SKM-1 (cell line): Measurements from ENCODE around the gene MAP2K7.
"Not testable (repeated sequence)": the region's sequence is repeated elsewhere in the genome, so short reads cannot be mapped to it uniquely, and the experiment has no call there.

Experiments
- DNase-seq: peaks from one replicate; lab custom pipeline; 2025; ENCODE audit not compliant: unreplicated experiment; lab: John Stamatoyannopoulos, UW

Gene MAP2K7

GRCh38 chr19:7928741-7929701, 25.3 kb downstream of the MAP2K7 start:
- no peak for DNase-seq

- not testable (repeated sequence) for DNase-seq
Measured at GRCh38 chr19:7930030-7930429, 26.4 kb downstream of the MAP2K7 start.

- no peak for DNase-seq
Measured at GRCh38 chr19:7930765-7931164, 27.1 kb downstream of the MAP2K7 start.

- no peak for DNase-seq
Measured at GRCh38 chr19:7931221-7932061, 27.8 kb downstream of the MAP2K7 start.

- DNase-seq = no peak
Measured at GRCh38 chr19:7932276-7932929, 28.7 kb downstream of the MAP2K7 start.

GRCh38 chr19:7932930-7933300, 29.2 kb downstream of the MAP2K7 start:
- DNase-seq = no peak

GRCh38 chr19:7933411-7933810, 29.7 kb downstream of the MAP2K7 start:
- no peak for DNase-seq

- no peak for DNase-seq
Measured at GRCh38 chr19:7933828-7934725, 30.4 kb downstream of the MAP2K7 start.

GRCh38 chr19:7934766-7935165, 31.1 kb downstream of the MAP2K7 start:
- DNase-seq = no peak

GRCh38 chr19:7940841-7941240, 37.2 kb downstream of the MAP2K7 start:
- no peak for DNase-seq

GRCh38 chr19:7941895-7942596, 38.4 kb downstream of the MAP2K7 start:
- no peak for DNase-seq

- no peak for DNase-seq
Measured at GRCh38 chr19:7942981-7943443, 39.3 kb downstream of the MAP2K7 start.

- DNase-seq = peak; percentile 99
Measured at GRCh38 chr19:7943444-7944176, 39.9 kb downstream of the MAP2K7 start, which contains the start of gene TIMM44. TSS of gene TIMM44 (minus strand) at chr19:7943666. CDS start at chr19:7943651, 15 bp downstream.

GRCh38 chr19:7944177-7944761, 40.6 kb downstream of the MAP2K7 start:
- peak; percentile 79 for DNase-seq

- no peak for DNase-seq
Measured at GRCh38 chr19:7947939-7948338, 44.3 kb downstream of the MAP2K7 start.

- DNase-seq = no peak
Measured at GRCh38 chr19:7953060-7953459, 49.4 kb downstream of the MAP2K7 start.

GRCh38 chr19:7953576-7953975, 49.9 kb downstream of the MAP2K7 start:
- DNase-seq = no peak

- no peak for DNase-seq
Measured at GRCh38 chr19:7955696-7956095, 52.0 kb downstream of the MAP2K7 start.
